AG09309 (cell line): ENCODE data around the gene PIGW.

Experiments
- DNase-seq: peaks from one replicate; pipeline ENCODE4 v3.0.0-alpha.2; 2010; ENCODE audit warnings: low read depth
- H3K4me3 ChIP-seq: 2 replicates; pipeline ENCODE4 v1.5.1; 2011; ENCODE audit warnings: mild to moderate bottlenecking, low read depth, low read length, moderate library complexity; ENCODE audit not compliant: control insufficient read depth
- TF ChIP-seq, protein P1 (sequence below): IDR thresholded peaks from 2 replicates; pipeline ENCODE4 v1.5.1; 2011; ENCODE audit warnings: mild to moderate bottlenecking, low read depth, low read length, inconsistent platforms; ENCODE audit not compliant: insufficient read depth, control insufficient read depth; ENCODE audit errors: missing control alignments

PIGW gene

DNA sequence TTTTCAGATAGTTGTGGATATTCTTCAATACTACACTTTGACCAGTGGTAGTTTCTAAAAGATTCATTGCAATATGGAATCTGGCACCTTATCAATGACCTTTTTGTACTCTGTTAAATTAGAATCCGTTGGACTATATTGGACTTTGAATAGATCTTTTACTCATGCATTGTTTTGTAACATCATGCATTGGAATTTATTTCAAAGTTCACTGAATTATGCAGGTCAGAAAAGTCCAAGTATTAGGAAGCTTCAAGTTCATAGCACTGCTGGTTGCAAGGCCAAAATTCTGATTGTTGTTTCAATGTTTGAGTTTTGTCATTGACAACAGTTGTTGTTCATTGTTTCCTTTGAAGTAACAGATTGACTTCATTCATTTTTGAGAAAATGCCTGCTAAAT lies 49.0 kb downstream of the PIGW start:
- TF ChIP-seq, protein P1, sequence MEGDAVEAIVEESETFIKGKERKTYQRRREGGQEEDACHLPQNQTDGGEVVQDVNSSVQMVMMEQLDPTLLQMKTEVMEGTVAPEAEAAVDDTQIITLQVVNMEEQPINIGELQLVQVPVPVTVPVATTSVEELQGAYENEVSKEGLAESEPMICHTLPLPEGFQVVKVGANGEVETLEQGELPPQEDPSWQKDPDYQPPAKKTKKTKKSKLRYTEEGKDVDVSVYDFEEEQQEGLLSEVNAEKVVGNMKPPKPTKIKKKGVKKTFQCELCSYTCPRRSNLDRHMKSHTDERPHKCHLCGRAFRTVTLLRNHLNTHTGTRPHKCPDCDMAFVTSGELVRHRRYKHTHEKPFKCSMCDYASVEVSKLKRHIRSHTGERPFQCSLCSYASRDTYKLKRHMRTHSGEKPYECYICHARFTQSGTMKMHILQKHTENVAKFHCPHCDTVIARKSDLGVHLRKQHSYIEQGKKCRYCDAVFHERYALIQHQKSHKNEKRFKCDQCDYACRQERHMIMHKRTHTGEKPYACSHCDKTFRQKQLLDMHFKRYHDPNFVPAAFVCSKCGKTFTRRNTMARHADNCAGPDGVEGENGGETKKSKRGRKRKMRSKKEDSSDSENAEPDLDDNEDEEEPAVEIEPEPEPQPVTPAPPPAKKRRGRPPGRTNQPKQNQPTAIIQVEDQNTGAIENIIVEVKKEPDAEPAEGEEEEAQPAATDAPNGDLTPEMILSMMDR: no peak
- DNase-seq: no peak
- no peak overlapping the region for H3K4me3 ChIP-seq

DNA sequence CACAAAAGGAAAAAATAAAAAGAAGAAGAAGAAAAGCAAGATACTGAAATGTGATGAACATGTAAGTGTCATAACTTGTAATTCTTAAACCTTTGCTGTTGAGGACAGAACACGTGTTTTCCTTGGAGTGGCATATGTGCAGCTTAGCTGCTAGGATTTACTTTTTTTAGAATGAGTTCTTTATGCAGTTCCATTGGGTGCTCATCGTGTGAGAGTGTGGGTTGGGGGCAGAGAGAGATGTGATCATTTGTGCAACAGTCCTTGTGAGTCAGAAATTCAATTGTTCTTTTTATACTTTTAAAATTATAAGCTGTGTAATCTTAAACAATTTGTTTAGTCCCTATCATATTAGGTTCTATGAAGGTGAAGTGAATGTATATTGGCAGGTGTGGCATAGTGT lies 51.4 kb downstream of the PIGW start:
- no peak overlapping the region for H3K4me3 ChIP-seq
- TF ChIP-seq, protein P1: no peak
- no peak for DNase-seq
